ENCODE data around the gene STIMATE.
A peak's percentile ranks its signal among the peaks of the same experiment; 100 is the strongest.

STIMATE gene

GRCh38 chr3:52931889-52932288 lies 34.5 kb upstream of the STIMATE start:
- TF ChIP-seq, protein P1, sequence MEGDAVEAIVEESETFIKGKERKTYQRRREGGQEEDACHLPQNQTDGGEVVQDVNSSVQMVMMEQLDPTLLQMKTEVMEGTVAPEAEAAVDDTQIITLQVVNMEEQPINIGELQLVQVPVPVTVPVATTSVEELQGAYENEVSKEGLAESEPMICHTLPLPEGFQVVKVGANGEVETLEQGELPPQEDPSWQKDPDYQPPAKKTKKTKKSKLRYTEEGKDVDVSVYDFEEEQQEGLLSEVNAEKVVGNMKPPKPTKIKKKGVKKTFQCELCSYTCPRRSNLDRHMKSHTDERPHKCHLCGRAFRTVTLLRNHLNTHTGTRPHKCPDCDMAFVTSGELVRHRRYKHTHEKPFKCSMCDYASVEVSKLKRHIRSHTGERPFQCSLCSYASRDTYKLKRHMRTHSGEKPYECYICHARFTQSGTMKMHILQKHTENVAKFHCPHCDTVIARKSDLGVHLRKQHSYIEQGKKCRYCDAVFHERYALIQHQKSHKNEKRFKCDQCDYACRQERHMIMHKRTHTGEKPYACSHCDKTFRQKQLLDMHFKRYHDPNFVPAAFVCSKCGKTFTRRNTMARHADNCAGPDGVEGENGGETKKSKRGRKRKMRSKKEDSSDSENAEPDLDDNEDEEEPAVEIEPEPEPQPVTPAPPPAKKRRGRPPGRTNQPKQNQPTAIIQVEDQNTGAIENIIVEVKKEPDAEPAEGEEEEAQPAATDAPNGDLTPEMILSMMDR (IDR thresholded peaks at IDR 0.05; ENCODE audit: low read length), result 0 out of 2 replicates have a peak, but pooled peaks have one; percentile 5
- no peak for TF ChIP-seq EZH2 (optimal IDR thresholded peaks at IDR 0.05; ENCODE audit: low read depth, low read length)
- DNase-seq, result no peak

DNA sequence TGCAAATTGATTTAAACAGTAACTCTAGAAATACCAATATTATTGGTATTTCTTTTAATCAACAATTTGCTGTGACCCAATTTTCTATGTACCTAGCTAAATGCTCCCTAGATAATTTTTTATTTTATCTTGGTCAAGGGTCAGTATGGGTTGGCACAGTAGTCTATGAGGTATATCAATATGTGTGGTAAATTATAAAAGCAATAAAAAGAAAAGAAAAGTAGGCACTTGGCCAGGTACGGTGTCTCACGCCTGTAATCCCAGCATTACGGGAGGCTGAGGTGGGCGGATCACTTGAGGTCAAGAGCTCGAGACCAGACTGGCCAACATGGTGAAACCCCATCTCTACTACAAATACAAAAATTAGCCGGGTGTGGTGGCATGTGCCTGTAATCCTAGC lies 34.0 kb upstream of the STIMATE start:
- H3F3A ChIP-seq (ENCODE audit: insufficient read depth, low read length), result no peaks in the 10 kb centered on the region; the same call in 1 of the 2 replicates
- no peak overlapping the region for H3K9ac ChIP-seq (ENCODE audit: low read length)
- H4K20me1 ChIP-seq (ENCODE audit: insufficient read depth, low read length), result no peaks in the 10 kb centered on the region
- H3K27me3 ChIP-seq (replicated peaks; ENCODE audit: insufficient read depth, low read length), result no peaks in the 10 kb centered on the region
- no peak for DNase-seq
- H3K4me3 ChIP-seq (ENCODE audit: low read length), result no peak overlapping the region
- H3K36me3 ChIP-seq (replicated peaks; ENCODE audit: insufficient read depth, low read length), result no peaks in the 10 kb centered on the region
- H3K9me2 ChIP-seq (replicated peaks; ENCODE audit: insufficient read depth, low read length), result no peaks in the 10 kb centered on the region
- no peaks in the 10 kb centered on the region for H3K9me3 ChIP-seq (replicated peaks; ENCODE audit: insufficient read depth, low read length)
- H3K4me1 ChIP-seq (ENCODE audit: low read length), result no peaks in the 10 kb centered on the region
- H2AFZ ChIP-seq (ENCODE audit: low read length), result no peak overlapping the region
- no peak overlapping the region for H3K27ac ChIP-seq (ENCODE audit: low read length)
- no peaks in the 10 kb centered on the region for H3K79me2 ChIP-seq (ENCODE audit: low read length)
- no peak for TF ChIP-seq EZH2 (optimal IDR thresholded peaks at IDR 0.05; ENCODE audit: low read depth, low read length)
- no peak for TF ChIP-seq EZH2phosphoT487 (IDR thresholded peaks at IDR 0.05; ENCODE audit: low read length)
- TF ChIP-seq, protein P1 (IDR thresholded peaks at IDR 0.05; ENCODE audit: low read length), result no peak
- no peak overlapping the region for H3K4me2 ChIP-seq (ENCODE audit: low read depth, low read length)

More at GRCh38 chr3:52931889-52932288, 34.5 kb upstream of the STIMATE start:
- H3F3A ChIP-seq (ENCODE audit: insufficient read depth, low read length), result no peaks in the 10 kb centered on the region; the same call in 1 of the 2 replicates
- no peaks in the 10 kb centered on the region for H3K4me1 ChIP-seq (ENCODE audit: low read length)
- H2AFZ ChIP-seq (ENCODE audit: low read length), result no peak overlapping the region
- H3K4me2 ChIP-seq (ENCODE audit: low read depth, low read length), result no peak overlapping the region
- H3K79me2 ChIP-seq (ENCODE audit: low read length), result no peaks in the 10 kb centered on the region
- H3K9ac ChIP-seq (ENCODE audit: low read length), result no peak overlapping the region
- H3K4me3 ChIP-seq (ENCODE audit: low read length), result no peak overlapping the region
- H3K27ac ChIP-seq (ENCODE audit: low read length), result no peak overlapping the region
- no peaks in the 10 kb centered on the region for H3K9me2 ChIP-seq (replicated peaks; ENCODE audit: insufficient read depth, low read length)
- H3K27me3 ChIP-seq (replicated peaks; ENCODE audit: insufficient read depth, low read length), result no peaks in the 10 kb centered on the region
- no peaks in the 10 kb centered on the region for H3K36me3 ChIP-seq (replicated peaks; ENCODE audit: insufficient read depth, low read length)
- H4K20me1 ChIP-seq (ENCODE audit: insufficient read depth, low read length), result no peaks in the 10 kb centered on the region
- no peaks in the 10 kb centered on the region for H3K9me3 ChIP-seq (replicated peaks; ENCODE audit: insufficient read depth, low read length)

DNA sequence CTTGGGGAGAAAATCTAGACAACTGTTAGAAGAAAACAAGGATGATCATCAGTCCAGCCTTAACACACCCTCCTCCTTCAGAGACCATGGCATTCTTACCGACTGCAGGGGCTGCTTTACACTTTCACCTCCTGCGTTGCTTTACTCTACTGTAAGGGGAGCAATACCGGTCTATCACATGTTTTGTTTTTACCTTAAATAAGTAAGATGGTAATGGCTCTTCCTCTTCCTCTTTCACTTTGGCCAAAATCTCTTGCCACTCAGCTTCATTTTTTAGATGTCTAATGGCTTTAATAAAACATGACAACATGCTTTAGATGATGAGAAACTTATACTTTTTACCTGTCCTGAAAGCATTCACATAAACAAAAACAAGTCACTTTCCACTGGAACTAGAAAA lies 33.4 kb upstream of the STIMATE start:
- H4K20me1 ChIP-seq (ENCODE audit: insufficient read depth, low read length), result no peaks in the 10 kb centered on the region
- no peaks in the 10 kb centered on the region for H3K79me2 ChIP-seq (ENCODE audit: low read length)
- DNase-seq, result no peak
- H3K4me1 ChIP-seq (ENCODE audit: low read length), result no peaks in the 10 kb centered on the region
- no peaks in the 10 kb centered on the region for H3K36me3 ChIP-seq (replicated peaks; ENCODE audit: insufficient read depth, low read length)
- TF ChIP-seq, protein P1 (IDR thresholded peaks at IDR 0.05; ENCODE audit: low read length), result no peak
- no peak for TF ChIP-seq EZH2 (optimal IDR thresholded peaks at IDR 0.05; ENCODE audit: low read depth, low read length)
- TF ChIP-seq EZH2phosphoT487 (IDR thresholded peaks at IDR 0.05; ENCODE audit: low read length), result no peak
- no peak overlapping the region for H3K27ac ChIP-seq (ENCODE audit: low read length)
- no peaks in the 10 kb centered on the region for H3K9me3 ChIP-seq (replicated peaks; ENCODE audit: insufficient read depth, low read length)
- no peaks in the 10 kb centered on the region for H3K9me2 ChIP-seq (replicated peaks; ENCODE audit: insufficient read depth, low read length)
- no peak overlapping the region for H2AFZ ChIP-seq (ENCODE audit: low read length)
- H3F3A ChIP-seq (ENCODE audit: insufficient read depth, low read length), result no peaks in the 10 kb centered on the region; the same call in 1 of the 2 replicates
- H3K4me3 ChIP-seq (ENCODE audit: low read length), result no peak overlapping the region
- H3K9ac ChIP-seq (ENCODE audit: low read length), result no peak overlapping the region
- H3K27me3 ChIP-seq (replicated peaks; ENCODE audit: insufficient read depth, low read length), result no peaks in the 10 kb centered on the region
- no peak overlapping the region for H3K4me2 ChIP-seq (ENCODE audit: low read depth, low read length)
